Keratinocyte (primary cell): Measurements from ENCODE around the gene MIS18BP1.

Source experiments
- CTCF ChIP-seq, 3 experiments: IDR thresholded peaks in 1 of 3; conservative IDR thresholded peaks in 1 of 3; optimal IDR thresholded peaks in 1 of 3; 2 replicates in 2 of 3; 3 replicates in 1 of 3; pipeline versions ENCODE3 to v1.5.1; 2011; ENCODE audit warnings: low read length in 3 of 3, mild to moderate bottlenecking in 3 of 3, moderate library complexity in 2 of 3, control low read depth in 1 of 3, inconsistent platforms in 1 of 3; ENCODE audit not compliant: insufficient read depth in 2 of 3; ENCODE audit errors: extremely low read depth in 1 of 3
- EZH2 ChIP-seq: IDR thresholded peaks from one replicate; pipeline ENCODE4 v1.6.1; 2012; ENCODE audit warnings: inconsistent platforms, mild to moderate bottlenecking, low read length, moderate library complexity

- TF ChIP-seq EZH2: no peak
- TF ChIP-seq CTCF (optimal IDR thresholded peaks at IDR 0.05 in 1 of 3, IDR thresholded peaks at IDR 0.05 in 1 of 3, conservative IDR thresholded peaks at IDR 0.05 in 1 of 3; ENCODE audit: extremely low read depth in 1 of 3, insufficient read depth in 2 of 3, low read length in 3 of 3): no peak
Measured at GRCh38 chr14:45252366-45253069, 484 bp downstream of the MIS18BP1 start.
